ENCODE measurements around the gene ITIH1.

GRCh38 chr3:52798376-52798977, 21.1 kb downstream of the ITIH1 start:
- TF ChIP-seq MAX (IDR thresholded peaks at IDR 0.05), result no peak
- TF ChIP-seq EP300 (IDR thresholded peaks at IDR 0.05), result no peak
- no peak for TF ChIP-seq POLR2A (IDR thresholded peaks at IDR 0.05; ENCODE audit: low read length)
- no peak for TF ChIP-seq RCOR1 (IDR thresholded peaks at IDR 0.05; ENCODE audit: low read depth, low read length)
- no peak for TF ChIP-seq CEBPB (IDR thresholded peaks at IDR 0.05)
- TF ChIP-seq CTCF (IDR thresholded peaks at IDR 0.05), result no peak
- no peak for TF ChIP-seq MYC (IDR thresholded peaks at IDR 0.05; ENCODE audit: borderline replicate concordance, low read length)
- TF ChIP-seq RAD21 (conservative IDR thresholded peaks at IDR 0.05 in 1 of 2, IDR thresholded peaks at IDR 0.05 in 1 of 2), result no peak

All from A549 (cell line).